ENCODE data around the gene MTHFD2.

- TF ChIP-seq EZH2phosphoT487 (IDR thresholded peaks at IDR 0.05; ENCODE audit: borderline replicate concordance, low read length) = no peak
- TF ChIP-seq, protein P1, sequence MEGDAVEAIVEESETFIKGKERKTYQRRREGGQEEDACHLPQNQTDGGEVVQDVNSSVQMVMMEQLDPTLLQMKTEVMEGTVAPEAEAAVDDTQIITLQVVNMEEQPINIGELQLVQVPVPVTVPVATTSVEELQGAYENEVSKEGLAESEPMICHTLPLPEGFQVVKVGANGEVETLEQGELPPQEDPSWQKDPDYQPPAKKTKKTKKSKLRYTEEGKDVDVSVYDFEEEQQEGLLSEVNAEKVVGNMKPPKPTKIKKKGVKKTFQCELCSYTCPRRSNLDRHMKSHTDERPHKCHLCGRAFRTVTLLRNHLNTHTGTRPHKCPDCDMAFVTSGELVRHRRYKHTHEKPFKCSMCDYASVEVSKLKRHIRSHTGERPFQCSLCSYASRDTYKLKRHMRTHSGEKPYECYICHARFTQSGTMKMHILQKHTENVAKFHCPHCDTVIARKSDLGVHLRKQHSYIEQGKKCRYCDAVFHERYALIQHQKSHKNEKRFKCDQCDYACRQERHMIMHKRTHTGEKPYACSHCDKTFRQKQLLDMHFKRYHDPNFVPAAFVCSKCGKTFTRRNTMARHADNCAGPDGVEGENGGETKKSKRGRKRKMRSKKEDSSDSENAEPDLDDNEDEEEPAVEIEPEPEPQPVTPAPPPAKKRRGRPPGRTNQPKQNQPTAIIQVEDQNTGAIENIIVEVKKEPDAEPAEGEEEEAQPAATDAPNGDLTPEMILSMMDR (conservative IDR thresholded peaks at IDR 0.05; ENCODE audit: low read depth, low read length) = no peak
- no peak for TF ChIP-seq EZH2 (IDR thresholded peaks at IDR 0.05; ENCODE audit: low read length, unreplicated experiment)
These were observed 22.7 kb downstream of the MTHFD2 start for GRCh38 chr2:74221091-74221490.

Data from PC-3 (cell line).